Activated CD4-positive, alpha-beta T cell treated with anti-CD3 and anti-CD28 coated beads, Interleukin-2, amount 10 ng/mL, durations not matched to agents 7 days and 5 days (primary cell): ENCODE measurements around the gene STOM. TPM values are rescaled to one million over a fixed set of nuclear protein-coding genes. Genes with fewer than 3 reads are reported as not detected.
"Not testable (repeated sequence)": the region's sequence is repeated elsewhere in the genome, so short reads cannot be mapped to it uniquely, and the experiment has no call there.

Experiments
- CTCF ChIA-PET: fragments of 350-600 bp; sonication (Branson Sonifier 250); formaldehyde crosslinking; loops from one replicate; lab custom pipeline; 2021; ENCODE audit warnings: antibody characterized with exemption; lab: Charles Lee
- POLR2A ChIA-PET: fragments of 350-600 bp; sonication (Branson Sonifier 250); formaldehyde crosslinking; loops from one replicate; lab custom pipeline; 2021; ENCODE audit warnings: antibody characterized with exemption; lab: Charles Lee
- DNase-seq: peaks from one replicate; pipeline ENCODE4 v3.0.0-alpha.2; 2020
- H3K27ac Mint-ChIP-seq: one replicate; pipeline ENCODE4 v1.8.0; 2021; ENCODE audit warnings: mild to moderate bottlenecking, moderate library complexity, mixed read lengths
- H3K27me3 Mint-ChIP-seq: one replicate; pipeline ENCODE4 v1.8.0; 2021; ENCODE audit warnings: mixed read lengths
- H3K36me3 Mint-ChIP-seq: one replicate; pipeline ENCODE4 v1.8.0; 2021; ENCODE audit warnings: low read depth, mixed read lengths
- H3K4me1 Mint-ChIP-seq: one replicate; pipeline ENCODE4 v1.8.0; 2021; ENCODE audit warnings: mixed read lengths
- H3K4me3 Mint-ChIP-seq: one replicate; pipeline ENCODE4 v1.8.0; 2021; ENCODE audit warnings: mild to moderate bottlenecking, moderate library complexity, mixed read lengths
- H3K9me3 Mint-ChIP-seq: one replicate; pipeline ENCODE4 v1.8.0; 2021; ENCODE audit warnings: mixed read lengths
- total RNA-seq, 2 experiments: library from RNA; stranded (reverse); gene quantifications; one replicate each; pipeline ENCODE4 v1.2.3, GENCODE V29; 2021

STOM gene, protein sequence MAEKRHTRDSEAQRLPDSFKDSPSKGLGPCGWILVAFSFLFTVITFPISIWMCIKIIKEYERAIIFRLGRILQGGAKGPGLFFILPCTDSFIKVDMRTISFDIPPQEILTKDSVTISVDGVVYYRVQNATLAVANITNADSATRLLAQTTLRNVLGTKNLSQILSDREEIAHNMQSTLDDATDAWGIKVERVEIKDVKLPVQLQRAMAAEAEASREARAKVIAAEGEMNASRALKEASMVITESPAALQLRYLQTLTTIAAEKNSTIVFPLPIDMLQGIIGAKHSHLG
- 10 to 100 TPM; 35.5 to 48.1 TPM for total RNA-seq

DNA sequence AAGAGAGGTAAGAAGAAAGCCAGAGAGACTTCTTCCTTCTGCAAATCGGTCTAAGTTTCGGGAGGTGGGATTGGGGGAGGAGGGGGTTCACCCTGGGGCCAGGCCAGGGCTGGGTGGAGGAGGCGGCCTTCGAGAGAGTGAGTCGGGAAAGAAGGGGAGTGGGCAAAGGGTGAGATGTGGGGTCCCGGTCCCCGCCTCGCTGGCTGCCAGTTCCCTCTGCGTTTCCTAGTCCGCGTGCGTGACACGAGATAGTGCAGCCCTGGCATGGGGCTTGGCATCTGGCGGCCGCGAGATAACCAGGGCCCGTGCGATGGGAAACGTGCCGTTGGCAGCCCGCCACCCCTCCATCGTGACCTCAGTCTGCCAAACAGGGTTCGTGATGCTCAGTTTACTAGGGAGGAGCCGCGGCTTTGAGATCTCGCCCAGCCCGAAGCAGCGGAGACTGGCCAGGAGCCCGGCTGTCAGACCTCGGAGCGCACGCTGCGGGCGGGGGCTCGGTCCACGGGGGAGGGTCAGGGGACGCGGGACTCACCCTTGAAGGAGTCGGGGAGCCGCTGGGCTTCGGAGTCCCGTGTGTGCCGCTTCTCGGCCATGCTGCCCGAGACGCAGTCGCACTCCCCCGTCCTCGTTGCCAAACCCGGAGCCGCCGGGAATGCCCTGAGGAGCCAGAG is at the start of gene STOM:
TSS of gene STOM (minus strand) at position 656 of the 671 bp plus-strand sequence. CDS start at position 593, 63 bp downstream.
- peaks cover 4% of the 10 kb centered on the region for H3K9me3 Mint-ChIP-seq
- H3K27ac Mint-ChIP-seq: peak within 1 kb of the TSS; percentile 94
- DNase-seq: peak; percentile 67
- H3K4me1 Mint-ChIP-seq: peaks cover 43% of the 10 kb centered on the region
- no peaks in the 10 kb centered on the region for H3K27me3 Mint-ChIP-seq
- peaks cover 9% of the 10 kb centered on the region for H3K36me3 Mint-ChIP-seq
- POLR2A ChIA-PET: no interaction called here
- H3K4me3 Mint-ChIP-seq: peak within 1 kb of the TSS; percentile 79
- CTCF ChIA-PET: interaction anchor here (1.1 kb wide), 1 partner anchor 50 kb away, joined by 4 read pairs; no protein-coding TSS in a partner anchor

DNA sequence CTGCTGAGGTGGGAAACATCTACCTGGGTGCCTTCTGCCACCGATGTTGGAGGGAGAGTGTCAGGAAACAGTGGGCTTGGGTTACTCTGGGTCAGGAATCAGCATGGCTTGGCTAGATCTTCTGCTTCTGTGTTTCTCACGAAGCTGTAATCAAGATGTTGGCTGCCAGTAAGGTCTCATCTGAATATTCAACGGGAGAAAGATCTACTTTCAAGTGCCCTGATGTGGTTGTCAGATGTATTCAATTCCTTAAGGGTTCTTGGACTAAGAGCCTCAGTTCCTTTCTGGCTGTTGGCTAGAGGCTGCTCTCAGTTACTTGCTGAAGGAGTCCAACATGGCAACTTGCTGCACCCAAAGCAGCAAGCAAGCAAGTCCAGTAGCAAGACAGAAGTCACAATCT is 41.9 kb upstream of the STOM start:
- peaks cover 23% of the 10 kb centered on the region for H3K27me3 Mint-ChIP-seq
- POLR2A ChIA-PET: no interaction called here
- H3K9me3 Mint-ChIP-seq: no peaks in the 10 kb centered on the region
- DNase-seq: no peak
- no peak overlapping the region for H3K27ac Mint-ChIP-seq
- H3K4me1 Mint-ChIP-seq: no peaks in the 10 kb centered on the region
- CTCF ChIA-PET: interaction anchor here (1.6 kb wide), 1 partner anchor 92 kb away, joined by 6 read pairs; no protein-coding TSS in a partner anchor
- H3K4me3 Mint-ChIP-seq: no peak overlapping the region
- H3K36me3 Mint-ChIP-seq: no peaks in the 10 kb centered on the region

DNA sequence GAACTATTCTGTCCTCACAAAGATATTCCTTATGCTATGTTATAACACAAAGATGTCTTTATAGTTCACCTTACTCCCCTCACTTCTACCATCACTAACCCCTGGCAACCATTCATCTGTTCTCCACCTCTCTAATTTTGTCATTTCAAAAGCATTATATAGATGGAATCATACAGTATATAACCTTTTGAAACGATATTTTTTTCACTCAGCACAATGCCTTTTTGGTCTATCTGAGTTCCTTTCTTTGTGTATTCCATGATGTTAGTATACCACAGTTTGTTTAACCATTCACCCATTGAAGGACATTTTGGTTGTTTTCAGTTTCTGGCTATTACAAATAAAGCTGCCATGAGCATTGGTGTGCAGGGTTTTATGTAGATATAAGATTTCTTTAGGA is 35.8 kb upstream of the STOM start:
- peaks cover 31% of the 10 kb centered on the region for H3K27me3 Mint-ChIP-seq
- no peaks in the 10 kb centered on the region for H3K36me3 Mint-ChIP-seq
- no peak for DNase-seq
- H3K27ac Mint-ChIP-seq: no peak overlapping the region
- POLR2A ChIA-PET: no interaction called here
- CTCF ChIA-PET: interaction anchor here (0.7 to 0.8 kb wide), 3 partner anchors 86 to 674 kb away, joined by 3 to 10 read pairs (median 5); no protein-coding TSS in a partner anchor
- no peak overlapping the region for H3K4me3 Mint-ChIP-seq
- H3K9me3 Mint-ChIP-seq: peaks cover 3% of the 10 kb centered on the region
- H3K4me1 Mint-ChIP-seq: no peaks in the 10 kb centered on the region

DNA sequence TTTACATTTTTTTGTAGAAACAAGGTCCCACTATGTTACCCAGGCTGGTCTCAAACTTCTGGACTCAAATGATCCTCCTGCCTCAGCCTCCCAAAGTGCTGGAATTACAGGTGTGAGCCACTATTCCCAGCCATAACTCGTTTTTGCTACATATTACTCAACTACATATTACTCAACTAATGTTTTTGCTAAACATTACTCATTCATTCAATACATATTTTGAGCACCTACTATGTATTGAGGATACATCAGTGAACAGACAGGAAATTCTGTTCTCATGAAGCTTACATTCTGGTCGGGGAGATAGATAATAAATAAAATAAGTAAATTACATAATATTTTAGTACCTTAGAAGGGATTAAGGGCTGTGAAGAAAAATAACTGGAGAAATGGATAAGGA is 34.9 kb upstream of the STOM start:
- ChIA-PET CTCF (interaction anchor here (7.9 kb wide), 1 partner anchor 86 kb away, joined by 108 read pairs; no protein-coding TSS in a partner anchor), POLR2A (no interaction called here)
- Mint-ChIP-seq H3K4me1 (peaks cover 4% of the 10 kb centered on the region), H3K27ac (no peak overlapping the region), H3K36me3 (no peaks in the 10 kb centered on the region), H3K9me3 (peaks cover 3% of the 10 kb centered on the region), H3K27me3 (peaks cover 33% of the 10 kb centered on the region), H3K4me3 (no peak overlapping the region)
- no peak for DNase-seq

DNA sequence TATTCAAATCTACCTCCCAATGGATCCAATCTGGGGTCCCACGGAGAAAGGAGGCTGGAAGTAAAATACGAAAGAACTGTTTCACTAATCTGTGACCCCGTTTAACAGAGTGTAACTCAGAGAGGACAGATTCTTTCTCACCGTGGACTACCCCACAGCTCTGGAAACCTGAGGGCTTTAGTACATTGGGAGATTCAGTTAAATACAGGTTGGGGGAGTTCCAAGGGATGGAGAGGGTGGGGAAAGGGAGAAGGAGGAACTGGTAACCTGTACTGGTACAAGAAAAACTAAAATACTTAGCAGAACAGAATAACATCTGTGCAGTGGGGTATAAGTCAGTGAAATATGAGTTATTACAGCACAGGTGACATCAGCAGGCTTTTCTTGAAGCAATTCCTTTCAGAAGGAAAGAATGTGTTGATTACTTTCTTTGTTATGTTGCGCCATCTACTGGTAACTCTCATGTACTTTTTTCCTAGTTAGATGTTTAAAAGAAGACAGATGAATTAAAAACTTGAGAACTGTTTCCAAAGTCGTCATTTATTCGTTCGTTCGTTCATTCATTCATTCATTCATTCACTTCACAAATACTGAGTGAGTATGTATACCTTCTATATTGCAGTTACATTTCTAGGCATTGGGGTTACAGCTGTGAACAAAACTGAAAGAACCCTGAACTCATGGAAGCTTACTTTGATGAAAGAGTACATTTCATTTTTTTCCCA is 30.0 kb upstream of the STOM start:
- Mint-ChIP-seq H3K27me3 (peaks cover 20% of the 10 kb centered on the region), H3K36me3 (peaks cover 2% of the 10 kb centered on the region), H3K9me3 (no peaks in the 10 kb centered on the region), H3K27ac (no peak overlapping the region), H3K4me1 (peaks cover 4% of the 10 kb centered on the region), H3K4me3 (no peak overlapping the region)
- DNase-seq: peak; percentile 39
- CTCF ChIA-PET: interaction anchor here (0.9 to 7.9 kb wide), 7 partner anchors 10 to 187 kb away, joined by 3 to 108 read pairs (median 5); no protein-coding TSS in a partner anchor
- POLR2A ChIA-PET: interaction anchor here (0.6 kb wide), 1 partner anchor 85 kb away, joined by 3 read pairs; no protein-coding TSS in a partner anchor

DNA sequence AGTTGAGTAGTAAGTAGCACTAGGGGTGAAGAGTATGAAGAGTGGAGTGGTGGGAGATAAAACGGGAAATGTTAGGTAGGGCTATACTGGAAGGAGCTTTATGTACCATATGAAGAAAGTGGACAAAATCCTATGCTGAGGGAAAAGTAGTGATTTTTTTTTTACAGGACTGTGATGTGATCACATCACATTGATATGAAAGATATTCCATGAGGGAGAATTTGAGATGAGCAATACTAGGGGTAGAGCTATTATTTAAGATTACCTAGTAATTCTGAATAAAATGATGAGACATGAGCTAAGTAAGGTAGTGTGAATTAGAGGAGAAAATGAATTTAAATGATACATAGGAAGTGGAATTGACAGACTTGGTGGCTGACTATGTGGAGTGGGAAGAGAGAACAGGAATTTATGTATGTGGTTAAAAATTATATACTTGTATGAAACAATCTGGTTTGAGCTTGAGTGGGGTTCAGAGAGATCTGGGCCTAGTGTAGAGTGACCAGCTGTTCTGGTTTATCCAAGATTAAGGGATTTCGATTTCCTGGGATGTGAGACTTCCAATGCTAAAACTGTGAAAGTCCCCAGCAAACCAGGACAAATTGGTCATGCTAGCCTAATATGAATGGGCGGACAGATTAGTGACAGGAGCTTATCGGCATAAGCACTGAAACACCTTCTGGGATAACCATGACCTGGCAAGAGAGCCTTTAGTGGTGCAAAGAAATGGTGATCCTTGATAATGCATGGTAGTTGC is 29.3 kb upstream of the STOM start:
- POLR2A ChIA-PET: no interaction called here
- Mint-ChIP-seq H3K36me3 (peaks cover 2% of the 10 kb centered on the region), H3K4me1 (peaks cover 5% of the 10 kb centered on the region), H3K9me3 (no peaks in the 10 kb centered on the region), H3K4me3 (no peak overlapping the region), H3K27me3 (peaks cover 20% of the 10 kb centered on the region), H3K27ac (no peak overlapping the region)
- CTCF ChIA-PET: interaction anchor here (0.6 to 7.9 kb wide), 10 partner anchors 9 to 186 kb away, joined by 3 to 108 read pairs (median 5); no protein-coding TSS in a partner anchor
- no peak for DNase-seq

DNA sequence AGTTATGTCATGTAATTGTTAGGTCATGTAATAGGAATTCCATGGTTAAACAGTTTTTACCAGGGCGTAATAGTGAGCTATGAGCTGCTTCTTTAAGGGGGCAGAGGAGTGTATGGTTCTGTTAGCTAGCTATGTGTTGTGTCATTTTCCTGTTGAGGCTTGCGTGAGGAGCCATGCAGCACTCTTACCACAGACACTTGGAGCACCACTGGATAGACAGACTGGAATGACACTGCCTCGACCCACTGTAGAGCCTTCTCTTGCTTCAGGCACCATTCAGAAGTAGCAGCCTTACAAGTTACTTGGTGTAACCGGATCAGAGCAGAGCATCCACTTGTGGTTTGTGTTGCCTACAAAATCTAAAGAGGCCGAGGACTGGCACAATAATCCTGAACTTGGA is 28.3 kb upstream of the STOM start:
- no peaks in the 10 kb centered on the region for H3K9me3 Mint-ChIP-seq
- ChIA-PET CTCF (interaction anchor here (0.6 to 7.9 kb wide), 7 partner anchors 10 to 644 kb away, joined by 3 to 108 read pairs (median 5); no protein-coding TSS in a partner anchor), POLR2A (no interaction called here)
- H3K27me3 Mint-ChIP-seq: peaks cover 20% of the 10 kb centered on the region
- H3K4me1 Mint-ChIP-seq: peaks cover 11% of the 10 kb centered on the region
- no peak overlapping the region for H3K27ac Mint-ChIP-seq
- DNase-seq: no peak
- peaks cover 2% of the 10 kb centered on the region for H3K36me3 Mint-ChIP-seq
- no peak overlapping the region for H3K4me3 Mint-ChIP-seq

DNA sequence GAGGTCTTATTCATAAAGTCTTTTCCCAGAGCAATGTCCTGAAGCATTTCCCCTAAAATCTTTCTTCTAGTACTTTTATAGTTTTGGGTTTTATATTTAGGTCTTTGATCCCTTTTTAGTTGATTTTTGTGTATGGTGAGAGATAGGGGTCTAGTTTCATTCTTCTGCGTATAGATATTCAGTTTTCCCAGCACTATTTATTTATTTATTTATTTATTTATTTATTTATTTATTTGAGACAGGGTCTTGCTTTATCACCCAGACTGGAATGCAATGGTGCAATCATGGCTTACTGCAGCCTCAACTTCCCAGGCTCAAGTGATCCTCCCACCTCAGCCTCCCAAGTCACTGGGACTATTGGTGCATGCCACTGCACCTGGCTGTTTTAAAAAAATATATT is 27.2 kb upstream of the STOM start:
- H3K4me3 Mint-ChIP-seq, H3K9me3 Mint-ChIP-seq, DNase-seq, H3K36me3 Mint-ChIP-seq, H3K27ac Mint-ChIP-seq, POLR2A ChIA-PET: not testable (repeated sequence)
- H3K4me1 Mint-ChIP-seq: peaks cover 22% of the 10 kb centered on the region
- H3K27me3 Mint-ChIP-seq: peaks cover 13% of the 10 kb centered on the region
- CTCF ChIA-PET: interaction anchor here (1.6 to 7.9 kb wide), 2 partner anchors 77 to 78 kb away, joined by 8 to 108 read pairs; no protein-coding TSS in a partner anchor

DNA sequence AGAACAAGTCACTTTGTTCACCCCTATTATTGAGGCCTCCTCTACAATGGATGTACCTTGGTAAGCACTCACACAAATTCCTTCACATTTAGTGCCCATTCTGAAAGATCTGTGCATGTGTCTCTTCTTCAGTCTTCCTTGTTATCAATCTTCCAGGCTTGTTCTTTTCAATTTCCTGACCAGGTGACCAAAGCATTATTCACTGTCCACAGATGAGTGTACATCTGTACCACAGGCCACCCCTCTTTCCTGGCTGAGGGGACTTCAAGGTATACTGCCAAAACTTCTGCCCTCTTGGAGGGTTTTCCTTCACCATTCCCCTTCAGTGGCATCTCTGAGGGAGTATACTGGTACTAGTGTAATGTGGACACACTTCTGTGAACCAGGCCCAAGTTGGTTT is 25.5 kb upstream of the STOM start:
- Mint-ChIP-seq H3K4me3 (no peak overlapping the region), H3K9me3 (no peaks in the 10 kb centered on the region), H3K27me3 (peaks cover 6% of the 10 kb centered on the region), H3K4me1 (peaks cover 26% of the 10 kb centered on the region), H3K36me3 (peaks cover 2% of the 10 kb centered on the region), H3K27ac (no peak overlapping the region)
- DNase-seq: no peak
- ChIA-PET CTCF (interaction anchor here (1.6 to 2.5 kb wide), 2 partner anchors 75 to 76 kb away, joined by 8 to 27 read pairs; no protein-coding TSS in a partner anchor), POLR2A (no interaction called here)

DNA sequence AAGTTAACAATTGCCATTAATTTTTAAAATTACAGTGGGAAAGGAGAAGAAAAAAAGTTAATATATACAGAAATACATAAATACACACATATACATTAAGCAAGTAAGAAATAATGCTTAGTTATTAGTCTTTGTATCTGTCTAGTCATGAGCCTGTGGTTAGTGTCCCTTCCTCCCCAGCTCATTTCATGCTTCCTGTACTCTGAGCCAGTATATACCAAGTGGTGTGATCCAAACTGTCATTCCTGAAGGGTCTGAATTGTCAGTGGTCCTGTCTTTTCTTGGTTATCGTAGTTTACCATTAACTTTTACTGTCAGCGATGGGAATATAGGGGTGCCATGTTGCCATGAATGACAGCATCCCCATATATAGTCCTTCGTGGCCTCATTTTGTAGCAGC is 24.2 kb upstream of the STOM start:
- H3K27me3 Mint-ChIP-seq: peaks cover 7% of the 10 kb centered on the region
- H3K4me3 Mint-ChIP-seq: no peak overlapping the region
- H3K36me3 Mint-ChIP-seq: peaks cover 2% of the 10 kb centered on the region
- DNase-seq: no peak
- H3K27ac Mint-ChIP-seq: no peak overlapping the region
- CTCF ChIA-PET: interaction anchor here (1.4 to 2.5 kb wide), 2 partner anchors 71 to 74 kb away, joined by 3 to 27 read pairs; no protein-coding TSS in a partner anchor
- peaks cover 22% of the 10 kb centered on the region for H3K4me1 Mint-ChIP-seq
- POLR2A ChIA-PET: no interaction called here
- H3K9me3 Mint-ChIP-seq: no peaks in the 10 kb centered on the region

DNA sequence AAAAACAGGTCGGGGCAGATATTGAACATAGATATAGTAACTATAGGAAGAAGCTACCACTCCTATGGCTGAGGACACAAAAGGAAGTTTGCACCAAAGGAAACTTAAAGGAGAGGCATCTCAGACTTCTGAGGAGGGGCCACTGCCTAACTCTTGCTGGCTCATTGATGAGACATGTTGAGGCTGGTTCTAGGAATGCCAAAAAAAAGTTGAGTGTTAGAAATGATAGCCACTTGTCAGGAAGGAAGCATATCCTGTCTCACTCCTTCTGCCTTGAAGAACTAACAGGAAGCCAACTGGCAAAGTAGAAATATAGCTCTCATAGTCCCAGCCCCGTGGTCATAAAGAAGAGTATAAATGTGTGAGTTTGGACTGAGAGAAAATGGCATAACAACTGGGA is 23.3 kb upstream of the STOM start:
- no peak overlapping the region for H3K27ac Mint-ChIP-seq

More for the DNA sequence above, 23.3 kb upstream of the STOM start:
- Mint-ChIP-seq H3K27me3 (peaks cover 9% of the 10 kb centered on the region), H3K36me3 (peaks cover 2% of the 10 kb centered on the region), H3K4me3 (no peak overlapping the region), H3K4me1 (peaks cover 22% of the 10 kb centered on the region), H3K9me3 (no peaks in the 10 kb centered on the region)
- CTCF ChIA-PET: interaction anchor here (0.7 to 2.5 kb wide), 5 partner anchors 9 to 196 kb away, joined by 3 to 27 read pairs (median 4); no protein-coding TSS in a partner anchor
- no peak for DNase-seq
- POLR2A ChIA-PET: no interaction called here
